Astrocyte (in vitro differentiated cells and primary cell): Measurements from ENCODE around the gene IRS1. TPM values are rescaled to one million over a fixed set of nuclear protein-coding genes. Genes with fewer than 3 reads are reported as not detected.

Experiments
- DNase-seq: peaks from one replicate; pipeline ENCODE4 v3.0.0-alpha.2; 2010; ENCODE audit warnings: low read depth
- FAIRE-seq: peaks from 2 replicates; lab custom pipeline; 2011; peaks lifted over from hg19 to GRCh38; lab: Jason Lieb, UNC
- H2AFZ ChIP-seq: 2 replicates; pipeline ENCODE4 v1.6.0; 2012; ENCODE audit warnings: low read depth, low read length, inconsistent platforms
- H3K27ac ChIP-seq: 2 replicates; pipeline ENCODE4 v1.5.1; 2011; ENCODE audit warnings: low read depth, low read length, inconsistent platforms
- H3K27me3 ChIP-seq: 2 replicates; pipeline ENCODE4 v1.6.0; 2011; ENCODE audit warnings: low read length, inconsistent platforms; ENCODE audit not compliant: insufficient read depth
- H3K36me3 ChIP-seq: 2 replicates; pipeline ENCODE4 v1.5.1; 2011; ENCODE audit warnings: low read length, inconsistent platforms; ENCODE audit not compliant: insufficient read depth
- H3K4me1 ChIP-seq: 2 replicates; pipeline ENCODE4 v1.5.1; 2011; ENCODE audit warnings: low read length, inconsistent platforms; ENCODE audit not compliant: insufficient read depth
- H3K4me2 ChIP-seq: 2 replicates; pipeline ENCODE4 v1.6.0; 2012; ENCODE audit warnings: low read length, inconsistent platforms
- H3K4me3 ChIP-seq: 2 replicates; pipeline ENCODE4 v1.5.1; 2011; ENCODE audit warnings: low read depth, mild to moderate bottlenecking, low read length, inconsistent platforms; ENCODE audit not compliant: insufficient read depth
- H3K79me2 ChIP-seq: 2 replicates; pipeline ENCODE4 v1.6.0; 2012; ENCODE audit warnings: mild to moderate bottlenecking, low read length, inconsistent platforms; ENCODE audit not compliant: insufficient read depth
- H3K9ac ChIP-seq: 2 replicates; pipeline ENCODE4 v1.6.0; 2012; ENCODE audit warnings: mild to moderate bottlenecking, low read length, inconsistent platforms
- H3K9me3 ChIP-seq: 2 replicates; pipeline ENCODE4 v1.5.1; 2012; ENCODE audit warnings: low read depth, mild to moderate bottlenecking, low read length, inconsistent platforms; ENCODE audit not compliant: insufficient read depth
- H4K20me1 ChIP-seq: 2 replicates; pipeline ENCODE4 v1.6.0; 2012; ENCODE audit warnings: low read length, inconsistent platforms; ENCODE audit not compliant: insufficient read depth
- H3K27ac Mint-ChIP-seq: one replicate; pipeline ENCODE4 v1.8.0; 2021; ENCODE audit warnings: mild to moderate bottlenecking, mixed read lengths; ENCODE audit not compliant: unreplicated experiment
- H3K27me3 Mint-ChIP-seq: one replicate; pipeline ENCODE4 v1.8.0; 2021; ENCODE audit warnings: low read depth, mixed read lengths; ENCODE audit not compliant: unreplicated experiment
- H3K36me3 Mint-ChIP-seq: one replicate; pipeline ENCODE4 v1.8.0; 2021; ENCODE audit warnings: low read depth, mixed read lengths; ENCODE audit not compliant: unreplicated experiment
- H3K4me1 Mint-ChIP-seq: one replicate; pipeline ENCODE4 v1.8.0; 2021; ENCODE audit warnings: low read depth, mixed read lengths; ENCODE audit not compliant: unreplicated experiment
- H3K4me3 Mint-ChIP-seq: one replicate; pipeline ENCODE4 v1.8.0; 2021; ENCODE audit warnings: mild to moderate bottlenecking, moderate library complexity, mixed read lengths; ENCODE audit not compliant: unreplicated experiment
- H3K9me3 Mint-ChIP-seq: one replicate; pipeline ENCODE4 v1.8.0; 2021; ENCODE audit warnings: mild to moderate bottlenecking, mixed read lengths; ENCODE audit not compliant: unreplicated experiment
- EZH2 ChIP-seq: IDR thresholded peaks from 2 replicates; pipeline ENCODE4 v1.6.1; 2012; ENCODE audit warnings: mild to moderate bottlenecking, low read length, inconsistent platforms; ENCODE audit not compliant: insufficient read depth
- total RNA-seq: library from RNA; stranded (reverse); gene quantifications from 2 replicates; pipeline ENCODE4 v1.2.1, GENCODE V29; 2021
- TF ChIP-seq, protein P1 (sequence below): IDR thresholded peaks from 2 replicates; pipeline ENCODE4 v1.5.1; 2011; ENCODE audit warnings: low read depth, mild to moderate bottlenecking, inconsistent platforms, low read length, moderate library complexity; ENCODE audit not compliant: insufficient read depth

Gene IRS1
- total RNA-seq, 1 donor from 2014 or later: 45.0 TPM

GRCh38 chr2:226732478-226733188 lies 67.0 kb downstream of the IRS1 start:
- no peak overlapping the region for H3K4me3 ChIP-seq
- Mint-ChIP-seq H3K36me3 (peaks cover 25% of the 10 kb centered on the region), H3K4me1 (peaks cover 9% of the 10 kb centered on the region), H3K4me3 (no peak overlapping the region), H3K27me3 (no peaks in the 10 kb centered on the region), H3K27ac (no peak overlapping the region), H3K9me3 (no peaks in the 10 kb centered on the region)
- H3K4me2 ChIP-seq: no peak overlapping the region
- H3K36me3 ChIP-seq: peaks cover 13% of the 10 kb centered on the region
- H4K20me1 ChIP-seq: peaks cover 2% of the 10 kb centered on the region
- H3K27ac ChIP-seq: no peak overlapping the region
- H3K27me3 ChIP-seq: no peaks in the 10 kb centered on the region
- H3K9ac ChIP-seq: no peak overlapping the region
- no peak overlapping the region for H2AFZ ChIP-seq
- DNase-seq: no peak
- TF ChIP-seq, protein P1, sequence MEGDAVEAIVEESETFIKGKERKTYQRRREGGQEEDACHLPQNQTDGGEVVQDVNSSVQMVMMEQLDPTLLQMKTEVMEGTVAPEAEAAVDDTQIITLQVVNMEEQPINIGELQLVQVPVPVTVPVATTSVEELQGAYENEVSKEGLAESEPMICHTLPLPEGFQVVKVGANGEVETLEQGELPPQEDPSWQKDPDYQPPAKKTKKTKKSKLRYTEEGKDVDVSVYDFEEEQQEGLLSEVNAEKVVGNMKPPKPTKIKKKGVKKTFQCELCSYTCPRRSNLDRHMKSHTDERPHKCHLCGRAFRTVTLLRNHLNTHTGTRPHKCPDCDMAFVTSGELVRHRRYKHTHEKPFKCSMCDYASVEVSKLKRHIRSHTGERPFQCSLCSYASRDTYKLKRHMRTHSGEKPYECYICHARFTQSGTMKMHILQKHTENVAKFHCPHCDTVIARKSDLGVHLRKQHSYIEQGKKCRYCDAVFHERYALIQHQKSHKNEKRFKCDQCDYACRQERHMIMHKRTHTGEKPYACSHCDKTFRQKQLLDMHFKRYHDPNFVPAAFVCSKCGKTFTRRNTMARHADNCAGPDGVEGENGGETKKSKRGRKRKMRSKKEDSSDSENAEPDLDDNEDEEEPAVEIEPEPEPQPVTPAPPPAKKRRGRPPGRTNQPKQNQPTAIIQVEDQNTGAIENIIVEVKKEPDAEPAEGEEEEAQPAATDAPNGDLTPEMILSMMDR: no peak
- TF ChIP-seq EZH2: no peak
- H3K9me3 ChIP-seq: no peaks in the 10 kb centered on the region
- no peak for FAIRE-seq
- H3K4me1 ChIP-seq: no peaks in the 10 kb centered on the region
- peaks cover 16% of the 10 kb centered on the region for H3K79me2 ChIP-seq

GRCh38 chr2:226730481-226730880 lies 69.1 kb downstream of the IRS1 start:
- H3K36me3 ChIP-seq: peaks cover 6% of the 10 kb centered on the region
- FAIRE-seq: no peak
- no peak overlapping the region for H2AFZ ChIP-seq
- H3K79me2 ChIP-seq: no peaks in the 10 kb centered on the region
- peaks cover 13% of the 10 kb centered on the region for H3K36me3 Mint-ChIP-seq
- peaks cover 20% of the 10 kb centered on the region for H3K4me1 Mint-ChIP-seq
- H3K4me2 ChIP-seq: no peak overlapping the region
- H3K9me3 ChIP-seq: no peaks in the 10 kb centered on the region
- H3K27ac ChIP-seq: no peak overlapping the region
- no peaks in the 10 kb centered on the region for H3K27me3 Mint-ChIP-seq
- DNase-seq: no peak
- TF ChIP-seq EZH2: no peak
- TF ChIP-seq, protein P1: no peak
- H4K20me1 ChIP-seq: no peaks in the 10 kb centered on the region
- no peaks in the 10 kb centered on the region for H3K9me3 Mint-ChIP-seq
- H3K4me3 ChIP-seq: no peak overlapping the region
- H3K4me3 Mint-ChIP-seq: no peak overlapping the region
- no peak overlapping the region for H3K9ac ChIP-seq
- no peaks in the 10 kb centered on the region for H3K27me3 ChIP-seq
- peaks cover 12% of the 10 kb centered on the region for H3K4me1 ChIP-seq
- no peak overlapping the region for H3K27ac Mint-ChIP-seq

- H3K4me1 Mint-ChIP-seq: peaks cover 22% of the 10 kb centered on the region
- no peak overlapping the region for H2AFZ ChIP-seq
- peaks cover 12% of the 10 kb centered on the region for H3K4me1 ChIP-seq
- no peak overlapping the region for H3K9ac ChIP-seq
- no peaks in the 10 kb centered on the region for H3K27me3 ChIP-seq
- no peak overlapping the region for H3K4me3 ChIP-seq
- H3K79me2 ChIP-seq: no peaks in the 10 kb centered on the region
- H3K4me3 Mint-ChIP-seq: no peak overlapping the region
- no peak overlapping the region for H3K27ac Mint-ChIP-seq
- TF ChIP-seq, protein P1: no peak
- TF ChIP-seq EZH2: no peak
- FAIRE-seq: no peak
- H3K36me3 Mint-ChIP-seq: peaks cover 8% of the 10 kb centered on the region
- H3K9me3 ChIP-seq: no peaks in the 10 kb centered on the region
- no peaks in the 10 kb centered on the region for H3K27me3 Mint-ChIP-seq
- no peaks in the 10 kb centered on the region for H4K20me1 ChIP-seq
- no peak overlapping the region for H3K27ac ChIP-seq
- no peaks in the 10 kb centered on the region for H3K9me3 Mint-ChIP-seq
- DNase-seq: peak; percentile 68
- H3K4me2 ChIP-seq: no peak overlapping the region
- no peaks in the 10 kb centered on the region for H3K36me3 ChIP-seq
Measured at GRCh38 chr2:226728996-226729395, 70.6 kb downstream of the IRS1 start.
